Neutrophil (primary cell): ENCODE results near the gene GNB2.

ENCODE experiments used
- H3K27ac ChIP-seq: fragments of 200-600 bp; sonication (generic); 2 replicates; pipeline ENCODE4 v1.5.1; 2016; ENCODE audit warnings: mild to moderate bottlenecking, moderate library complexity
- H3K27me3 ChIP-seq: fragments of 200-600 bp; sonication (generic); 2 replicates; pipeline ENCODE4 v1.6.0; 2016; ENCODE audit warnings: mild to moderate bottlenecking
- H3K36me3 ChIP-seq: fragments of 200-600 bp; sonication (generic); 2 replicates; pipeline ENCODE4 v1.5.1; 2017
- H3K4me1 ChIP-seq, 2 experiments: fragments of 200-600 bp in 1 of 2; sonication (generic) in 1 of 2; 1 replicate in 1 of 2; 2 replicates in 1 of 2; pipeline versions ENCODE4 v1.5.1 to v1.6.1; 2013 to 2016; ENCODE audit warnings: low read depth in 1 of 2, low read length in 1 of 2, mild to moderate bottlenecking in 1 of 2, moderate library complexity in 1 of 2; ENCODE audit not compliant: control insufficient read depth in 1 of 2, insufficient read depth in 1 of 2
- H3K4me3 ChIP-seq, 2 experiments: fragments of 200-600 bp in 1 of 2; sonication (generic) in 1 of 2; 1 replicate in 1 of 2; 2 replicates in 1 of 2; pipeline ENCODE4 v1.5.1; 2013 to 2016; ENCODE audit warnings: low read depth in 1 of 2, low read length in 1 of 2, mild to moderate bottlenecking in 1 of 2, moderate library complexity in 1 of 2
- H3K9me3 ChIP-seq: fragments of 200-600 bp; sonication (generic); 2 replicates; pipeline ENCODE4 v1.5.1; 2016
- CTCF ChIP-seq: fragments of 200-600 bp; sonication (generic); IDR thresholded peaks from 2 replicates; pipeline ENCODE4 v1.5.1; 2016; ENCODE audit warnings: antibody characterized with exemption

The GNB2 gene

DNA sequence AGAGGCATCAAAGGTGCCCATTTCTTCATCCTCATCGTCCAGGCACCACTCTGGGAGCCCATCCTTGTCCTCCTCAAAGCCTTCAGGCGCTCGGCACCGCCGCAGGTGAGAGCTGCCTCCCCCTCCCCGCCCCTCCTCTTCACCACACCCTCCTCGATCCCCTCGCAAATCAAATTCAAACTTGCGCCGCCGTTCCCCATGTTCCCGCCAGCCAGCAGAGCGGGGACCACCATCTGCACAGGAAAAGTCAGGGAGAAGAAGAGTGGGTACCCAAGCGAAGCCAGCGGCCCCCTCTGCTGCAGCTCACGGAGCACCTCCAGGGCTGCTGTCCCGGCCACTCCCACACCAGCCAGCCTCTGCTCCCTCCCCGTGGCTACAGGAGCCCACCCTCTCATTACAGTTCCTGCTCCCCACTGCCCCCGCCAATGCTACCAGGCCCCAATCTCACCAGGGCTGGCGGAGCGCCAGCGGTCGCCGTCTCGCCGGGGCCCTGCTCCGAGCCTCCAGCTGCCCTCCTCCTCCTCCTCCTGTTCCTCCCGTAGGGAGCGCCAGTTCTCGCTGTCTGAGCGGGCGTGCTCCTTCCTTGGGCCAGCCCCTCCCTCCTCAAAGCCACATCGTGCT lies 12.8 kb downstream of the GNB2 start:
- peaks cover 80% of the 10 kb centered on the region for H3K36me3 ChIP-seq
- H3K9me3 ChIP-seq, result no peaks in the 10 kb centered on the region
- no peaks in the 10 kb centered on the region for H3K27me3 ChIP-seq
- no peak for TF ChIP-seq CTCF
- H3K4me1 ChIP-seq, result peaks cover 3 to 4% of the 10 kb centered on the region in 2 experiments
- H3K4me3 ChIP-seq, result no peak overlapping the region
- H3K27ac ChIP-seq, result no peak overlapping the region

DNA sequence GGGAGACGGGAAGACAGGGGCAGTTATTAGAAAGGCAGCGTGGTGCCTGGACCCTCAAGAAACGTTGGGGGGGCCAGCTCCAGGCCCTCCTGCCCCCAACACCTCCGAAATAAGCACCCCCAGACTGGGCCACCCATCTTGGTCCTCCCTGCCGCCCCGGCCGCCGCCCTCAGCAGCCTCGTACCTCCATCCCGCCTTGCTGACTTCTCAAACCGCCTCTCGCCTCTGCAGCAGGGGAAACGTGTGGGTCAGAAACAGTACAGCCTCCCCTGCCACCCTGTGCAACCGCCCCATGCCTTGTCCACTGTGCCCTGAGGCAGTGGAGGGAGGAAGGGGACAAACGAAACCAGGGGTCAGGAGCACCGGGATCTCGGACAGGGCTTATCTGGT lies 13.3 kb downstream of the GNB2 start:
- Histone ChIP-seq H3K27me3 (no peaks in the 10 kb centered on the region), H3K4me1 (peaks cover 8% of the 10 kb centered on the region in 2 experiments), H3K27ac (no peak overlapping the region), H3K9me3 (no peaks in the 10 kb centered on the region), H3K4me3 (no peak overlapping the region), H3K36me3 (peaks cover 75% of the 10 kb centered on the region)
- TF ChIP-seq CTCF, result no peak

DNA sequence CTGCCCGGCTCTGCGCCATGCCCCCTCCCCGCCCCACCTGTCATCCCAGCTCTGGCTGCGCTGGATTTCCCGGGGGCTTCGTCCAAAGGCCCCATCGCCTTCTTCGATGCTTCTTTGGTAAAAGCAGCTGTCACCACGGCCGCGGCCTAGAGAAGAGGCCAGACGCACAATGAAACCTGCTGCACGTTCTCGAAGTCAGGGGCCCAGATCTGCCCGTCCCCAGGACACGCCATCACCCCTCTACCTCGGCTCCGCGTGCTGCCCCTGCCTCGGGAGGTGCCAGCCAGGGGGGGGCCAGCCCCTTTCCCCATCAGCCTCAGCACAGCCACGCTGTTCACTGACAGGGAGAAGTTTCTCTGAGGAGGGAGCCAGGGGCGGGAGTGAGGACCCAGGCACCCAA lies 13.7 kb downstream of the GNB2 start:
- peaks cover 70% of the 10 kb centered on the region for H3K36me3 ChIP-seq
- no peak overlapping the region for H3K4me3 ChIP-seq
- peaks cover 13% of the 10 kb centered on the region in 2 experiments for H3K4me1 ChIP-seq
- TF ChIP-seq CTCF, result no peak
- no peaks in the 10 kb centered on the region for H3K9me3 ChIP-seq
- no peak overlapping the region for H3K27ac ChIP-seq
- H3K27me3 ChIP-seq, result no peaks in the 10 kb centered on the region

DNA sequence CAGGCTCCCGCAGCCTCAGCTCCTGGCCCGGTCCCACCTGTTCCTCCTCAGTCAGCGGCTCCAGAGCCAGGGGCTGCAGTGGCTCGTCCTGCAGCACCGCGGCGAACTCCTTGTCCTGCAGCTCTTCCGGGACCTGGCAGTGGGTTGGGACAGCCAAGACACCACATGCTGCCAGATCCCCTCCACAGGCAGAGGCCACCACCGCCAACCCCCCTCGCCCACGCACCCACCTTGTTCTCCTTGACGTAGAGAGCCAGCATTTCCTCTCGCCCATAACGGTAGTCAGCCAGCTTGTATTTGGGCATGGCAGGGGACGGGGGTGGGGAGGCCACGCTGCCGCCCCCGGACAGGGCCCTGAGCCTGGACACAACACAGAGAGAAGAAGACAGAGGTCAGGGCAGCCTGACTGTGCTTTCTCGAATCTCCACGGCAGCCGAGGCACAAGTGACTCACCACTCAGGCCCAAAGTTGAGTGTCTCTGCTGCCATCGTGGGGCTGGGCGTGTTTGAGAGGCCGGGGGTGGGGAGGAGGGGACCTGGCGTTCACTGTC lies 14.3 kb downstream of the GNB2 start:
- no peak overlapping the region for H3K4me3 ChIP-seq
- H3K4me1 ChIP-seq, result peaks cover 18% of the 10 kb centered on the region in 2 experiments
- peaks cover 64% of the 10 kb centered on the region for H3K36me3 ChIP-seq
- TF ChIP-seq CTCF, result no peak
- H3K27ac ChIP-seq, result no peak overlapping the region
- no peaks in the 10 kb centered on the region for H3K27me3 ChIP-seq
- H3K9me3 ChIP-seq, result no peaks in the 10 kb centered on the region

DNA sequence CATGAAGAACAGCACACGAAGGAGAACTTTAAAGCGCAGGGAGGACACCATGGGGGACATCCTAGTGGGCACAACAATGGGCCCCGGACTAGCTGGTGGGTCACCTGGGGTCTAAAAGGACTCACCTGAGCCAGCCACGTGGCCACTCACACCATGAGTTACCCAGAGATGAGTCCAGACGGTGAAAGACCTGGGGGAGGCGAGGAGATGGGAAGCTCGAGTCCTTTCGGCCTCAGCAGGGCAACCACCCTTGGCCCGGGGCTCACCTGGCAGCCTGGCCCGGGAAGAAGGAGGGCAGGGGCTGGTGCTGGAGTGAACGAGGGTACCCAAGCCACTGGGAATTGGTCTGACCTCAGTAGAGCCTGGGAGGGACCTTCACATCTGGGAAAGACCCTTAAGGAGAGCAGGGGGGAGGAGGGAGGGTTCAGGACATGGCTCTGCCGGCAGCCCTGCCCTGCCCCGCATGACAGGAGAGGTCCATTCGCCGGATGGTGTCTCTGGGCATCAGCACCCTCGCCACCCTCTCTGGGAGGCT lies 14.9 kb downstream of the GNB2 start:
- no peak for TF ChIP-seq CTCF
- Histone ChIP-seq H3K27ac (no peak overlapping the region), H3K9me3 (no peaks in the 10 kb centered on the region), H3K27me3 (no peaks in the 10 kb centered on the region), H3K4me1 (peaks cover 24% of the 10 kb centered on the region in 2 experiments), H3K4me3 (no peak overlapping the region), H3K36me3 (peaks cover 59% of the 10 kb centered on the region)
